ENCODE measurements around the gene HK1.

HK1 gene

GRCh38 chr10:69403519-69403918 lies 125.2 kb downstream of the HK1 start:
- DNase-seq (ENCODE audit: low spot score): peak; percentile 48

- DNase-seq (ENCODE audit: low spot score): no peak
Observed at GRCh38 chr10:69404786-69405185, 126.5 kb downstream of the HK1 start.

GRCh38 chr10:69405221-69405620 lies 126.9 kb downstream of the HK1 start:
- DNase-seq (ENCODE audit: low spot score): no peak

DNA sequence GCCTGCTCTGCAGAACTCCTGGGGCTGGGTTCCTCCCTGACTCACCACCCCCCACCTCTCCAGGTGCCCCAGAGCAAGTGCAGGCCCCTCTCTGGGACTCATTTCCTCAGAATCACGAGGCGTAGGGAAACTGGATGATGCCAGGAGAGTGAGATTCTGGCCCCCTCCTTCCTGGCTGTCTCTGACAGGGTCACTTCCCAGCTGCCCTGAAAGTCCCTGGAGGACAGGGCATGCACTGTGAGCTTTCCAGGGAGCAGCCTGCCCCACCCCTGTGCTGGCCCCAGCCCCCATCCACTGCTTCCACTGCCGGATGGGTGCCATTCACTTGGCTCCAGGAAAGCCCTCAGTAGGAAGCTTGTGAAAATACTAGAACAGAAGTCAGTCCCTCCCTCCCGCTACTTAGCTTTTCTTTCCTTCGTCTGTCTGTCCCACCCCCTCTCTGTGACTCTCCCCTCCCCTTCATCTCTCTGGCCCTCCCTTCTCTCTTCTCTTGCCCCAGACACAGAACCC lies 128.1 kb downstream of the HK1 start:
- DNase-seq (ENCODE audit: low spot score): no peak

DNA sequence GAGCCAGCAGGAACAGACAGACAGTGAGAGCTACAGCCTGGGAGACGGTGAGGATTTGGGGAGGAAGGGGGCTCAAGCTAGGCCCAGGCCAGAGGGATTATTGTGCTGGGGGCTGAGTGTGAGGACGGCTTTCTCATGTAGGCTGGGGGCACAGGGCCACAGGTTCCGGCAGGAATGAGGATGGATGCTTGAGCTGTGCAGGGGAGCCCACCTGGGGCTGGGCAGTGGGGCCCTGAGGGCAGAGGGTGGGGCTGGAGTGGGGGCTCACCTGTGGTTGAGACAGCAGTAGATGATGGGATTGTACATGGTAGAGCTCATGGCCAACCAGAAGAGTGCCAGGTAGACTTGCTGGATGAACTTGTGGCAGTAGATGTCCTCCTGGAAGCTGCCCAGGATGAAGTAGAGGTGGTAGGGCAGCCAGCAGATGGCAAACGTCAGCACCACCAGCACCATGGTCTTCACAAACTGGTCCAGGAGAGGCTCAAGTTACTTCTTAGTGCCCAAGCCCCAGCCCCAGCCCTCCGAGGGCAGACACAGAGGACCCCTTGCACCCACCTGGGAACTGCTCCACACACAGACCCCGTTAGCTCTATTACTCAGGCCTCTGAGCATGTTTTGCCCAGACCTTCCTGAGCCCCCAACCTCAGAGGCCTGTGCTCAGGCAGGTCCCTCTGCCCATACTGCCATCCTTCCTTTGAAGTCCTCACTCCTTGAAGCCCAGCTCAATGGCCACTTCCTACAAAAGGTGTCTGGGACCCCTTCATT lies 128.7 kb downstream of the HK1 start:
- DNase-seq (ENCODE audit: low spot score): no peak

DNA sequence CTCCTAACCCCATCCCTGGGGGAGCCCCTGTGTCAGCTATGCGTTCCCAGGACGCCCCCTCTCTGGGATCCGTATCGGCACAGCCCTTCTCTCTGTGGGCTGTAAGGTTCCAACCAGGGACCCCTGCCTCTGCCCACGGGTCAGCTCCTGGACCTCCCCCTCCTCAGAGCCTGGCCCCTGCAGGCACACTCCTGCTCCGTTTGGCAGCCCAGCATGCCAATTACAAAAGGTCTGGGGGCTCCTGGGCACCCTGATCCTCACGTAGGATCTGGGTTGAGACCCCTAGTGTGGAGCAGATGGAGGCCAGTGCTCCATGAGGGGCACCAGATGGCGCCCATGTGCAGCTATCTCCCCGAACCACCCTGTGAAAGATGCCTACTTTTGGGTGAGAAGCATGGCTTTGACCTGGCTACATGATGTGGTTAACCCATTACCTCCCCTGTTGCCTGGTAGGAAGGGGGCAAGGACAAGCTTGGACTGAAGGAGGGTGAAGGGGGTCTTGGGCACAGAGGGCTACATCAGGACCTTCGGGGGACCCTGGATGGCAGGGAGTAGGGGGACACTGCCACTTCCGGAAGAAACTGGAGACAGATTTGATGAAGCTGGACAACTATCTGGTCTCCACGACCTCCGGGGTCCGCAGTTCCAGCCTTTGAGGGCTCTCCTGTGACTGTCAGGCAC lies 129.5 kb downstream of the HK1 start:
- DNase-seq (ENCODE audit: low spot score): no peak

- DNase-seq (ENCODE audit: low spot score): peak; percentile 97
Observed at GRCh38 chr10:69408318-69409175, 130.3 kb downstream of the HK1 start.

- no peak for DNase-seq (ENCODE audit: low spot score)
Observed at GRCh38 chr10:69409176-69409495, 130.8 kb downstream of the HK1 start.

DNA sequence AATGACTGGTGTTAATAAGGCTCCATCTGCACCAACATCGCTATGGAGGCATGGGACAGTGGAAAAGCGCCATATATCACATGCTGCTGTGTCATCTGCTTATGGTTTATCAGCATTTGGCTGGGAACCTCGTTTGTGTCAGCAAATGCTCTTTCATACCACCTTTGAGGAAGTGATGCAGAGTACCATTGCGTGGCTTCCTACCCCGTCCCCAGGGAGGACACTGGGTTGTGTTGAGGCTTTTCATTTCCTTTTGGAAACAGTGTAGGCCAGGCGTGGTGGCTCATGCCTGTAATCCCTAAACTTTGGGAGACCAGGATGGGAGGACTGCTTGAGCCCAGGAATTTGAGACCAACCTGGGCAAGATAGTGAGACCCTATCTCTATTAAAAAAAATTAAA lies 131.7 kb downstream of the HK1 start:
- DNase-seq (ENCODE audit: low spot score): no peak

DNA sequence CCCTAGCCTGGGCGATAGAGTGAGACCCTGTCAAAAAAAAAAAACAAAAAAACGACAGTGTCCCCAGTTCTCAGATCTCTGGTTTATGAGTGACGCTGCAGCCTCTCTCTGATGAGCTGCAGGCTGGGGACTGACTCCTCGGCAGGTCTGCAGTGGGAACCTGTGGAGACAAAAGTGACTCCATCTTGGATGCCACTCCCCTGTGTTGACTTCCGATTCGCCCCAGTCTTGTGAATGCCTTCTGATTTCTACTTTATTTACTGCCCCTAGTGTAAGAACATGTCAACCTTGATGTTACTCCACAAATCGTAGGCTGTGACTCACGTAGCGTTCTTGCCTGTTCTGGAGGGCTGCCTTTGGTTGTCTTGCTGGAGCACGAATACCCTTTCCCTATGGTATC lies 132.2 kb downstream of the HK1 start:
- DNase-seq (ENCODE audit: low spot score): no peak

DNA sequence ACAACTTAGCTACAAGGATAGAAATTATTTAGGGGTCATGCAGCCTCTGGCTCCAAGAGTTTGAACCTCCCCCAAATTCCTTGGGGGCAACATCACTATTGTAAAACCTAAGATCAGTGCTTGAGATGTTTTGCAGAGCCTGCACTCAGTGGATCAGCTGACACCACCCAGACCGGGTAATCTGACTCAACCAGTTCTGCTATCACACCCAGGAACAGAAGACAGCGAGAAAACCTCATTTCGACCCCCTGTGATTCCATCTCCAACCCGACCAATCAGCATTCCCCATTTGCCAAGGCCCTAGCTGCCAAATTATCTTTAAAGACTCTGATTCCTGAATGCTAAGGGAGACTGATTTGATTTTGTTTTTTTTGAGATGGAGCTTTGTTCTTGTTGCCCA lies 133.2 kb downstream of the HK1 start:
- no peak for DNase-seq (ENCODE audit: low spot score)

DNA sequence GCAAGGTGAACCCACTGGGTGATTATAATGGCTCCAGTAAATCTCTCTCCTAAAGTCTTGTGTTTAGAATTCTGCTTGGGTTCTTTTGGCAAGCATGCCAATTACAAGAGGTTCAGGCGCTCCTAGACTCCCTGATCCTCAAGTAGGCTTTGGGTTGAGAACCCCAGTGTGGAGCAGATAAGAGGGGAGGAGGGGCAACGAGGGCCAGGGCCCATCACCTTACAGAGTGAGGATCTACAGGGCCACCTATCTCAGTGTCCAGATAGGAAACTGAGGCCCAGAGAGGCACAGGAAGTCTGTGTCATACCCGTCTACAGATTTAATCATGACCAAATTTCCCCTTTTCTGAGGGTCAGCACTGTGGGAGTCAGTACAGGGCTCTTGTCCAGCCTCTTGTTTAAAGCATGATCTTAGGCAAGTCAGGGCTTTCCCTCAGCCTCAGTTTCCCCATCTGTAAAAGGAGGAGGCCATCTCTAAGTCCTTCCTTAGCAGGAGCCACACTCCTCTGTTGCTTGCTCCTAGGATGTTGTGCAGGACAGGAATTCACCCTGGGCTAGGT lies 134.0 kb downstream of the HK1 start:
- DNase-seq (ENCODE audit: low spot score): no peak

- peak; percentile 83 for DNase-seq (ENCODE audit: low spot score)
Observed at GRCh38 chr10:69413221-69413865, 135.0 kb downstream of the HK1 start.

DNA sequence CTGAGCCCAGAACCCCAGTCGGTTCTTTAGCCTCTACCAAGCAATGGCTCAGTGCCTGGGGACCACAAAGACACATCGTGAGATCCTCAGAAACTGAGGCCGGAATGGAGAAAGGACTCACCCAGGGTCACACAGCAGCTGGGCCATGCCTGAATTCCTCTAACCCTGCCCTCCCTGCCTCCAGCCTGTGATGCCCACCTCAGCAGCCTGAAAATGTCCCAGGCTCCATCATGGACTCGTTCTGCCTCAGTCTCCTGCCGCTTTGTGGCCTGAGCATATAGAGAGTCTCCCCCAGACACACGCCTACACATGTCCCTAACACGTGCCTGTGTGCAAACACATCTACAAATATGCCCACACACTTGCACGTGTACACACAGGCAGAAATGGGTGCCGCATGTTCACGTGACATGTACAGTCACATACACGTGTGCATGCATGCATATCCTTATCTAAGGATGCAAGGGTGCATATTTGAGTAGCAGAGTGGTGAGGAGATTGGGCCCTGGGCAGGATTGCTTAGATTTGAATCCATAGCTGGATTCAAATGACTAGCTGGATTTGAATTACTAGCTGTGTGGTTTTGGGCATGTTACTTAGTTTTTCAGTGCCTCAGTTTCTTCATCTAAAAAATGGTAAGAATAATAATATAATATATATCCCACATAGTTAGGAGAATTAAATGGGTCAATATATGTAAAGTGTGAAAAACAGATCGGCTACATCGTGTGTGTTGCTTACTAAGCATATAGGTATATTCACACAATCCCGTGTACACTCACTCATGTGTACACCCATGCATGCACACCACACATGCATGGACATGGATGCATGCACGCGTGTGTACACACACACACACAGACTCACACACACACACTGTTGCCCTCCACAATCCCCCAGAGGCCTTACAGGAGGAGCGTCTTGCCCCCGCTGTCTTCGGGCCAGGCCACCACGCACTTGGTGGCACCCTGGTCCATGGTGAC lies 136.0 kb downstream of the HK1 start:
- no peak for DNase-seq (ENCODE audit: low spot score)

GRCh38 chr10:69415049-69415448 lies 136.8 kb downstream of the HK1 start:
- DNase-seq (ENCODE audit: low spot score): no peak

- no peak for DNase-seq (ENCODE audit: low spot score)
Observed at GRCh38 chr10:69415951-69416350, 137.7 kb downstream of the HK1 start.

- DNase-seq (ENCODE audit: low spot score): no peak
Observed at GRCh38 chr10:69416695-69417094, 138.4 kb downstream of the HK1 start, which contains the start of gene TACR2. TACR2 (minus strand) TSS chr10:69416918; CDS start chr10:69416323, 595 bp downstream.

- no peak for DNase-seq (ENCODE audit: low spot score)
Observed at GRCh38 chr10:69417542-69417941, 139.2 kb downstream of the HK1 start.

DNA sequence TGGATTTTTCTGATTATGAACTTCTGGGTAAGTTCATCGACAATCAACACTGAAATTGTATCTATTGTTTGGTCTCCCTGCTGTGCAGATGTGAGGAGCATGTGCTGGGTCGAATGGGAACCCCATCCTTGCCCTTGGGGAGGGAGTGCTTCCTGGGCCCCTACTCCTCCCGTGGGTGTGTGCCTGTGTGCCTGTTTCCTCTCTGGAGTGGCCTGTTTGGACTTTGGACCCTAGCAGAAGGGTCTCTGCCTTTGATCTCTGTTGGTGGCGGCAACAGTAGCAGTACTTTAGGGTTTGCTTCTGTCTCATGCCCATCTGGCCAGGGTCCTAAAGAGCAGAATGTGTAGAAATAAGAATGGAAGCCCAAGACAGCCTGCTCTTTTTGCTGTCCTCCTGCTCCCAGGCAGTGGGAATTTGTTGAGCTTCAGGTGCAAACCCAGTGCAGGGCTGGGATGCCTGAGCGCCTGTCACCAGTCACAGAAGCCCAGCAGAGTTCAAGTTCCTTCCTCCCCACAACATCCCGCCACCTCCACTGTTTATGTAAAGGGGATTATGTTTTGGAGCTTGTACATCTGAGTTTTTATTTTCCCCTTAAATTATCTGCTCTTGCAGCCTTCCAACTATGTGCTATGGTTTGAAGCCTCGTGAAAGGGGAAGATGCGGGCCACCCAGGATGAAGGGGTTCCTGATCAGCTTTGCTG lies 139.9 kb downstream of the HK1 start:
- no peak for DNase-seq (ENCODE audit: low spot score)
